ENCODE results near the gene TGM2. TPM values are rescaled to one million over a fixed set of nuclear protein-coding genes. Genes with fewer than 3 reads are reported as not detected.

Gene TGM2
- total and polyA plus RNA-seq, 2 donors from 2014 or later, result 44.6 to 611 TPM

DNA sequence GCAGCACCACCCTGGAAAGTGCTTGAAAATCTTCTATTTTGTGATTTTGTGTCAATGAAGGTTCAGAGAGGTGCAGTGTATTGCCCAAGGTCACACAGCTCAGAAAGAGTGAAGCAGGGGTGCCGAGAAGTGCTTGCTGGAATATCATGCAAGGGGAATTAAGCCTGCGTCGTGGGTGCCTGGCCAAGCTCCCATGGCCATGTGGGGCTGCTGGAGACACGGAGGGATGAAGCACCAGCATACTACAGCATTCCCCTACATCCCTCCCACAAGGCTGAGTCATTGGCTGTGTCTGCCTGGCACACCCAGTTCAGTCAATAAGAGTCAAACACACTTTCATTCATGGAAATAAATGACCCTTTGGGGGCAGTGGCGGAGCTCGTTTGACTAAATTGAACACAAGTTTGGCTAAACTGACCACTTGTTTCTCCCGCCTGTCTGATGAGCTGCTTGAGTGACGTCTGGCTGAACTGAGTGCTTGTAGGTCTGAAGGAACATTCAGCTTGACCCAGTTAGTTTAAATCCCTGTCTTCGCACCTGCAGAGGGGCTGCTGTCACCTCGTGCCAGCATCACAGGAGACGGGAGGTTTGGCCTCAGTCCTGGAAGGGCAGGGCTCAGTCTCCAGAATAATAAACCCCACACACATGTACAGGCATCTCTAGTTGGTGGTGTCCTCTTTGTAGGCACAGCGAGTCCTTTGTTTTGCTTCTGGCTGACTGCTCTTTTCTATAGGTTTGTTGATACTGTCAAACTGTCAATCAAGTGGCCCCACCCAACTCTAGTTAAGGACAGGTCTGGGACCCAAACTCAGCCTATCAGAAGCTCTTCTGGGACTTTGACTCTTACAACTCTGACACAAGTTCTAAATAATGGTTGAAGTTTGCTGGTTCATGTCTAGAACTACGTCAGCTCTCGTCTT, 8.4 kb upstream of the TGM2 start:
- FAIRE-seq, result no peak
- intact Hi-C loops (cut with DNase I), result no loop called here
- no peak for DNase-seq

DNA sequence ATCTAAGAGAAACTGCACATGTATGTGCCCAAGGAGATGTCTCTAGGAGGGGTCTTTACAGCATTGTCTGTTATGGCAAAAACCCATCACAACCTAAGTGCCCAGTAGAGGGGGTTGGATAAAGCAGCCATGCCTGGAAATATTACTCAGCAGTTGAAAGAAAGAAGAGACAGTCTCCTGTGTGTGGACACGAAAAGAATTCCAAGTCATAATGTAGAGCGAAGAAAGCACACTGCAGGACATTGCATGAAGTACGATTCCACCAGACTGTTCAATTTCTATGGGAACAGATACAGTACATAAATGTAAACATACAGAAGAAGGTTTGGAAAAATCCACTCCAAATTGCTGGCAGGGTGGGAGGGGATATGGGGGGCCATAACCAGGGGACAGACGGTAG, 7.3 kb upstream of the TGM2 start:
- Histone ChIP-seq H3K9me3 (ENCODE audit: control insufficient read depth in 2 of 3, insufficient read depth in 1 of 3, low read length in 3 of 3) (no peaks in the 10 kb centered on the region), H3K27me3 (ENCODE audit: control insufficient read depth, insufficient read depth, low read length) (no peaks in the 10 kb centered on the region), H3K36me3 (ENCODE audit: control insufficient read depth in 2 of 3, insufficient read depth in 3 of 3, low read length in 3 of 3) (no peaks in the 10 kb centered on the region), H3K9ac (ENCODE audit: low read length in 3 of 3) (no peak overlapping the region), H3K4me1 (ENCODE audit: control insufficient read depth in 2 of 3, insufficient read depth in 2 of 3, low read depth in 1 of 3, low read length in 3 of 3) (peaks cover 0 to 8% (median 0%) of the 10 kb centered on the region in 3 donors), H3K4me3 (ENCODE audit: low read length in 3 of 3) (no peak overlapping the region), H3K27ac (ENCODE audit: low read depth in 2 of 2, low read length in 2 of 2) (no peak overlapping the region)
- intact Hi-C loops (cut with DNase I), result no loop called here
- TF ChIP-seq, protein P1, sequence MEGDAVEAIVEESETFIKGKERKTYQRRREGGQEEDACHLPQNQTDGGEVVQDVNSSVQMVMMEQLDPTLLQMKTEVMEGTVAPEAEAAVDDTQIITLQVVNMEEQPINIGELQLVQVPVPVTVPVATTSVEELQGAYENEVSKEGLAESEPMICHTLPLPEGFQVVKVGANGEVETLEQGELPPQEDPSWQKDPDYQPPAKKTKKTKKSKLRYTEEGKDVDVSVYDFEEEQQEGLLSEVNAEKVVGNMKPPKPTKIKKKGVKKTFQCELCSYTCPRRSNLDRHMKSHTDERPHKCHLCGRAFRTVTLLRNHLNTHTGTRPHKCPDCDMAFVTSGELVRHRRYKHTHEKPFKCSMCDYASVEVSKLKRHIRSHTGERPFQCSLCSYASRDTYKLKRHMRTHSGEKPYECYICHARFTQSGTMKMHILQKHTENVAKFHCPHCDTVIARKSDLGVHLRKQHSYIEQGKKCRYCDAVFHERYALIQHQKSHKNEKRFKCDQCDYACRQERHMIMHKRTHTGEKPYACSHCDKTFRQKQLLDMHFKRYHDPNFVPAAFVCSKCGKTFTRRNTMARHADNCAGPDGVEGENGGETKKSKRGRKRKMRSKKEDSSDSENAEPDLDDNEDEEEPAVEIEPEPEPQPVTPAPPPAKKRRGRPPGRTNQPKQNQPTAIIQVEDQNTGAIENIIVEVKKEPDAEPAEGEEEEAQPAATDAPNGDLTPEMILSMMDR (IDR thresholded peaks at IDR 0.05; ENCODE audit: borderline replicate concordance, extremely low read depth, insufficient read depth), result no peak
- FAIRE-seq (no peak), DNase-seq (no peak)

More for the DNA sequence above, 8.4 kb upstream of the TGM2 start:
- no peaks in the 10 kb centered on the region for H3K27me3 ChIP-seq (ENCODE audit: control insufficient read depth, insufficient read depth, low read length)
- H3K27ac ChIP-seq (ENCODE audit: low read depth in 2 of 2, low read length in 2 of 2), result no peak overlapping the region
- TF ChIP-seq, protein P1 (IDR thresholded peaks at IDR 0.05; ENCODE audit: borderline replicate concordance, extremely low read depth, insufficient read depth), result no peak
- H3K36me3 ChIP-seq (ENCODE audit: control insufficient read depth in 2 of 3, insufficient read depth in 3 of 3, low read length in 3 of 3), result no peaks in the 10 kb centered on the region
- H3K4me3 ChIP-seq (ENCODE audit: low read length in 3 of 3), result no peak overlapping the region
- H3K9ac ChIP-seq (ENCODE audit: low read length in 3 of 3), result no peak overlapping the region
- peaks cover 0 to 5% (median 0%) of the 10 kb centered on the region in 3 donors for H3K4me1 ChIP-seq (ENCODE audit: control insufficient read depth in 2 of 3, insufficient read depth in 2 of 3, low read depth in 1 of 3, low read length in 3 of 3)
- no peaks in the 10 kb centered on the region for H3K9me3 ChIP-seq (ENCODE audit: control insufficient read depth in 2 of 3, insufficient read depth in 1 of 3, low read length in 3 of 3)

DNA sequence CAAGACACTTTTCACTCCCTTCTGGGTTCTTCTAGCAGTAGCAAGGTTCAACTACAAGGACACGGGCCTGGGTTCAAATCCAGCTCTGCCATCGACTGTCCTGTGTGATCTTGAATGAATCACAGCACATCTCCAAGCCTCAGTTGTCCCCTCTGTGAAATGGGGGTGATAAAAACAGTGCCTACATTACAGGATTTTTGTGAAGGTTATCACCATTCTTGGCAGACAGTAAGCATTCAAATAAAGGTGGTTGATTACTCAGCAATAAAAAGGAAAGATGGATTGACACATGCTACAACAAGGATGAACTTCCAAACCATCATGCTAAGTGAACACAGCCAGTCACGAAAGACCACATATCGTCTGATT, 6.6 kb upstream of the TGM2 start:
- intact Hi-C loops (cut with DNase I), result no loop called here
- Histone ChIP-seq H3K27ac (ENCODE audit: low read depth in 2 of 2, low read length in 2 of 2) (no peak overlapping the region), H3K4me1 (ENCODE audit: control insufficient read depth in 2 of 3, insufficient read depth in 2 of 3, low read depth in 1 of 3, low read length in 3 of 3) (peaks cover 0 to 8% (median 0%) of the 10 kb centered on the region in 3 donors), H3K9me3 (ENCODE audit: control insufficient read depth in 2 of 3, insufficient read depth in 1 of 3, low read length in 3 of 3) (no peaks in the 10 kb centered on the region), H3K36me3 (ENCODE audit: control insufficient read depth in 2 of 3, insufficient read depth in 3 of 3, low read length in 3 of 3) (no peaks in the 10 kb centered on the region), H3K9ac (ENCODE audit: low read length in 3 of 3) (no peak overlapping the region), H3K27me3 (ENCODE audit: control insufficient read depth, insufficient read depth, low read length) (no peaks in the 10 kb centered on the region), H3K4me3 (ENCODE audit: low read length in 3 of 3) (no peak overlapping the region)
- no peak for DNase-seq
- FAIRE-seq, result no peak
- TF ChIP-seq, protein P1 (IDR thresholded peaks at IDR 0.05; ENCODE audit: borderline replicate concordance, extremely low read depth, insufficient read depth), result no peak

Measured in kidney (tissue), 14 donors.